ENCODE results near the gene ASIC4. TPM values are rescaled to one million over a fixed set of nuclear protein-coding genes. Genes with fewer than 3 reads are reported as not detected.

Gene ASIC4
- total and polyA plus RNA-seq, 2 of the 13 experiments (the other 11 are each of a cell fraction or from before 2014, with no cell fraction given), result 0.03 TPM; not detected in 1

- peak; percentile 65; the same call in 1 of the 2 replicates for TF ChIP-seq PHF8 (CRISPR knock-in tag; IDR thresholded peaks at IDR 0.05)
- TF ChIP-seq ZNF607 (CRISPR knock-in tag; IDR thresholded peaks at IDR 0.05; ENCODE audit: borderline replicate concordance), result no peak
- 0 out of 2 replicates have a peak, but pooled peaks have one; percentile 60 for TF ChIP-seq ZNF879 (CRISPR knock-in tag; IDR thresholded peaks at IDR 0.05)
- peak; percentile 82 for TF ChIP-seq SALL2 (CRISPR knock-in tag; IDR thresholded peaks at IDR 0.05)
- no peak for TF ChIP-seq ZNF629 (CRISPR knock-in tag; conservative IDR thresholded peaks at IDR 0.05)
- no peak for TF ChIP-seq ZSCAN30 (CRISPR knock-in tag; IDR thresholded peaks at IDR 0.05)
- TF ChIP-seq NFKB2 (CRISPR knock-in tag; IDR thresholded peaks at IDR 0.05; ENCODE audit: borderline replicate concordance), result peak; percentile 74; the same call in 1 of the 2 replicates
- no peak for TF ChIP-seq FOXK2 (IDR thresholded peaks at IDR 0.05)
- no peak for TF ChIP-seq ZSCAN12 (CRISPR knock-in tag; IDR thresholded peaks at IDR 0.05)
- 0 out of 2 replicates have a peak, but pooled peaks have one; percentile 30 for TF ChIP-seq ZNF572 (CRISPR knock-in tag; IDR thresholded peaks at IDR 0.05)
- no peak for TF ChIP-seq MED13 (CRISPR knock-in tag; IDR thresholded peaks at IDR 0.05)
- peak; percentile 51; the same call in 1 of the 2 replicates for TF ChIP-seq BCL6 (CRISPR knock-in tag; IDR thresholded peaks at IDR 0.05)
- peak; percentile 64 for TF ChIP-seq ESRRA (CRISPR knock-in tag; IDR thresholded peaks at IDR 0.05; ENCODE audit: low read depth)
- TF ChIP-seq, protein P1, sequence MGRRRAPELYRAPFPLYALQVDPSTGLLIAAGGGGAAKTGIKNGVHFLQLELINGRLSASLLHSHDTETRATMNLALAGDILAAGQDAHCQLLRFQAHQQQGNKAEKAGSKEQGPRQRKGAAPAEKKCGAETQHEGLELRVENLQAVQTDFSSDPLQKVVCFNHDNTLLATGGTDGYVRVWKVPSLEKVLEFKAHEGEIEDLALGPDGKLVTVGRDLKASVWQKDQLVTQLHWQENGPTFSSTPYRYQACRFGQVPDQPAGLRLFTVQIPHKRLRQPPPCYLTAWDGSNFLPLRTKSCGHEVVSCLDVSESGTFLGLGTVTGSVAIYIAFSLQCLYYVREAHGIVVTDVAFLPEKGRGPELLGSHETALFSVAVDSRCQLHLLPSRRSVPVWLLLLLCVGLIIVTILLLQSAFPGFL (CRISPR knock-in tag; IDR thresholded peaks at IDR 0.05), result no peak
- TF ChIP-seq FIP1L1 (IDR thresholded peaks at IDR 0.05; ENCODE audit: borderline replicate concordance, insufficient read depth, low read depth, low read length), result no peak
- no peak; the same call in 1 of the 2 replicates for TF ChIP-seq HNF4A (CRISPR knock-in tag; IDR thresholded peaks at IDR 0.05)
- TF ChIP-seq, protein P2, sequence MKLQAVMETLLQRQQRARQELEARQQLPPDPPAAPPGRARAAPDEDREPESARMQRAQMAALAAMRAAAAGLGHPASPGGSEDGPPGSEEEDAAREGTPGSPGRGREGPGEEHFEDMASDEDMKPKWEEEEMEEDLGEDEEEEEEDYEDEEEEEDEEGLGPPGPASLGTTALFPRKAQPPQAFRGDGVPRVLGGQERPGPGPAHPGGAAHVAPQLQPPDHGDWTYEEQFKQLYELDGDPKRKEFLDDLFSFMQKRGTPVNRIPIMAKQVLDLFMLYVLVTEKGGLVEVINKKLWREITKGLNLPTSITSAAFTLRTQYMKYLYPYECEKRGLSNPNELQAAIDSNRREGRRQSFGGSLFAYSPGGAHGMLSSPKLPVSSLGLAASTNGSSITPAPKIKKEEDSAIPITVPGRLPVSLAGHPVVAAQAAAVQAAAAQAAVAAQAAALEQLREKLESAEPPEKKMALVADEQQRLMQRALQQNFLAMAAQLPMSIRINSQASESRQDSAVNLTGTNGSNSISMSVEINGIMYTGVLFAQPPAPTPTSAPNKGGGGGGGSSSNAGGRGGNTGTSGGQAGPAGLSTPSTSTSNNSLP (IDR thresholded peaks at IDR 0.05; ENCODE audit: low read depth, low read length), result no peak
- no peak for TF ChIP-seq PCBP2 (optimal IDR thresholded peaks at IDR 0.05; ENCODE audit: low read depth, low read length, poor library complexity, severe bottlenecking)
- TF ChIP-seq MTA1 (CRISPR knock-in tag; IDR thresholded peaks at IDR 0.05; ENCODE audit: borderline replicate concordance), result peak; percentile 91
- peak; percentile 85; the same call in 1 of the 2 replicates for TF ChIP-seq CBX5 (CRISPR knock-in tag; IDR thresholded peaks at IDR 0.05; ENCODE audit: borderline replicate concordance)
- TF ChIP-seq ZNF441 (CRISPR knock-in tag; IDR thresholded peaks at IDR 0.05; ENCODE audit: borderline replicate concordance), result peak; percentile 43; the same call in 1 of the 2 replicates
- peak; percentile 79; the same call in 1 of the 2 replicates for TF ChIP-seq ZBTB20 (CRISPR knock-in tag; IDR thresholded peaks at IDR 0.05; ENCODE audit: borderline replicate concordance, low read depth)
- TF ChIP-seq ZSCAN25 (CRISPR knock-in tag; IDR thresholded peaks at IDR 0.05), result no peak
- no peak for TF ChIP-seq ZNF616 (CRISPR knock-in tag; IDR thresholded peaks at IDR 0.05; ENCODE audit: low read depth)
- TF ChIP-seq JUNB (CRISPR knock-in tag; IDR thresholded peaks at IDR 0.05; ENCODE audit: borderline replicate concordance), result no peak
- peak; percentile 98 for TF ChIP-seq EED (CRISPR knock-in tag; IDR thresholded peaks at IDR 0.05)
- TF ChIP-seq CHD2 (IDR thresholded peaks at IDR 0.05; ENCODE audit: low read depth, low read length), result no peak
- TF ChIP-seq ZBTB3 (CRISPR knock-in tag; IDR thresholded peaks at IDR 0.05; ENCODE audit: borderline replicate concordance, low read depth), result peak; percentile 71; the same call in 1 of the 2 replicates
- no peak for TF ChIP-seq ZNF652 (CRISPR knock-in tag; IDR thresholded peaks at IDR 0.05; ENCODE audit: borderline replicate concordance, low read depth)
- TF ChIP-seq TEF (CRISPR knock-in tag; IDR thresholded peaks at IDR 0.05), result no peak
Observed at GRCh38 chr2:219541611-219542180, 27.4 kb downstream of the ASIC4 start (continued).

Measured in HepG2 (cell line).